ENCODE results near the gene PKN3.

Gene PKN3

DNA sequence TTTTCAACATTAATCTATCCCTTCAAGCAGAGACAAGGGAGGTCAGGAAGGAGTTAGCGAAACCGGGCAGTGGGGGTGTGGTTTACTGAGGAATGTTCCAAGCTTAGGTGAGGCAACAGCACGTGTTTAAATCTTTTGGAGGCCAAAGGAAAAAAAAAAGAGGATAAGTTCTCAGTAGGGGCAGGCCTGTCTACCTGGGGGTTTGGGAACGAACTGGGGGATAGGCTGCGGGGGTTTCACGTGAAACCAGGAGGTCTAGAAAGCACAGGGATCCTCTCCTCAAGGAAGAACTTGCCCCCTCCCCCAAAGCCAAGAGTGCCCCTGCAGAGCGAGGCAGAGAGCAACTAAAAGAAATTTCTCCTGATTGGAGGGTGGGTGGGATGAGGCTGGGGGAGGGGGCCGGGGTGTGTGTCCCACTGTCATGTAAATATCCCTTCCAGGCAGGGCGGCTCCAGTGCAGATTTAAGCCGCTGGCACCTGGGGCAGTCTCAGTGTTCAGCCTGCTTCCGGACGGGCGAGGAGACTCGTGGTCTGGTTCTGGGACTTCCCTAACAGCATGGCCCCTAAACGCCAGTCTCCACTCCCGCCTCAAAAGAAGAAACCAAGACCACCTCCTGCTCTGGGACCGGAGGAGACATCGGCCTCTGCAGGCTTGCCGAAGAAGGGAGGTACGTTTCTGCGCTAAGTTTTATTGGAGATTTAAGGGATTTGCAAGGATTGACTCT is 18.8 kb upstream of the PKN3 start:
- Histone ChIP-seq H3K27ac (ENCODE audit: low read length) (no peak overlapping the region), H3K4me1 (ENCODE audit: control insufficient read depth, insufficient read depth, low read length) (0 out of 2 replicates have a peak, but pooled peaks cover 4% of the 10 kb centered on the region), H3K36me3 (ENCODE audit: control insufficient read depth, insufficient read depth, low read length) (peaks cover 4% of the 10 kb centered on the region; the same call in 1 of the 2 replicates), H3K4me3 (ENCODE audit: low read length) (peak overlapping the region; percentile 90), H3K27me3 (ENCODE audit: control insufficient read depth, insufficient read depth, low read length) (no peaks in the 10 kb centered on the region), H3K9me3 (ENCODE audit: control insufficient read depth, insufficient read depth, low read length) (no peaks in the 10 kb centered on the region)
- peak; percentile 87 for DNase-seq (ENCODE audit: low read depth, low spot score)
- no CpG with 5 or more reads among the region's 21 CpGs for WGBS (ENCODE audit: insufficient coverage, insufficient read length)

DNA sequence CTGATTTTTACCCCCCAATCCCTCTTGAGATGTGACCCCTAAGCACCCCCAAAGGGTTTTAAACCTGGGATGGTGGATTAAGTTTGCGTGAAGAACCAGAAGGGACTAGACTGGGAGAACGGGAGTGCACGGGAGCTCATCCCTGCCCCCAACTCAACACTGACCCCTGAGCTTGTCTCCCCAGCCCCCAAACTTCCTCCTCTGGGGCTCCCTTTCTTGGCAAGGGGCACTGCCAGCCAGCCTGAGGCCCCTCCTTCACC is 18.3 kb upstream of the PKN3 start:
- H3K27ac ChIP-seq (ENCODE audit: low read length) = no peak overlapping the region
- peaks cover 4% of the 10 kb centered on the region; the same call in 1 of the 2 replicates for H3K36me3 ChIP-seq (ENCODE audit: control insufficient read depth, insufficient read depth, low read length)
- WGBS (ENCODE audit: insufficient coverage, insufficient read length) = no CpG with 5 or more reads among the region's 3 CpGs
- no peaks in the 10 kb centered on the region for H3K9me3 ChIP-seq (ENCODE audit: control insufficient read depth, insufficient read depth, low read length)
- DNase-seq (ENCODE audit: low read depth, low spot score) = no peak
- H3K4me3 ChIP-seq (ENCODE audit: low read length) = peak overlapping the region; percentile 90
- H3K4me1 ChIP-seq (ENCODE audit: control insufficient read depth, insufficient read depth, low read length) = 0 out of 2 replicates have a peak, but pooled peaks cover 4% of the 10 kb centered on the region
- no peaks in the 10 kb centered on the region for H3K27me3 ChIP-seq (ENCODE audit: control insufficient read depth, insufficient read depth, low read length)

DNA sequence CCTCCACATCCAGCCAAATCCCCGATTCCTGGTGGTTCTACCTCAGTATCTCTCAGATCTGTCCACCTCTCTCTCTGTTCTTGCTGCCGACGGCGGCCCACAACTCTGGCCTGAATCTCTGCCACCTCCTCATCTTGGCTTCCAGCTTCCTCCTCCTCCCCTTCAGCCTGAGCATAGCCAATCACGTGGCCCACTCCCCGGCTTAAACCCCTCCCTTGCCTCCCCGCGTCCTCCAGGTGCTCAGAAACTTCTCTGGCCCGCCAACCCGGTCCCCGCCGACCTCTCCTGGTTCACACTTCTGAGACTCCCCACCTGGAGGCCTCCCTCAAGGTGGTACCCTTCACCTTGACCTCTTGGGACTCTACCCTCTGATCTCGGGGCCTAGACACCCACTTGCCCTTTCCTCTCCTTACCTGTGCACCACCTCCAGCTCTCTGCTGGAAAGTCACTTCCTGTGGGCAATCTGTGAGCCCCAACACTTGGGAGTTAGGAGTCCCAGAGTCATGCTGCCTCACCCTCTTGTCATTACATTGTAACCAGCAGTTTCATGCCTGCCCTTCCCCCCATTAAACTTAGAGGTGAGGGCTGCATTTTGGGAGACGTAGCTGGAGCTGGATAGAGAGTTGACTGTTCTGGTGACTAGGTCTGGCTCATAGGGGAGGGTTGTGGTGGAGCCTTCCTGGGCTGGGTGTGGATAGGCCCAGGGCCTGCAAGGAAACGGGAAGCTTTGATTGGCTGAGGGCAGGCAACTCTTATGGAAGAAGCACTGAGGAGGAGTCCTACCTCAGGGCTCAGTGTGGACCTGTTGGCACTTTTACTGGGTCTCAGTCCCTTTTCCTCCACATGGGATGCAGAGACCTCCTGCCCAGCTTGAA is 17.7 kb upstream of the PKN3 start:
- Histone ChIP-seq H3K27ac (ENCODE audit: low read length) (no peak overlapping the region), H3K9me3 (ENCODE audit: control insufficient read depth, insufficient read depth, low read length) (no peaks in the 10 kb centered on the region), H3K27me3 (ENCODE audit: control insufficient read depth, insufficient read depth, low read length) (no peaks in the 10 kb centered on the region), H3K4me1 (ENCODE audit: control insufficient read depth, insufficient read depth, low read length) (0 out of 2 replicates have a peak, but pooled peaks cover 4% of the 10 kb centered on the region), H3K36me3 (ENCODE audit: control insufficient read depth, insufficient read depth, low read length) (peaks cover 4% of the 10 kb centered on the region; the same call in 1 of the 2 replicates), H3K4me3 (ENCODE audit: low read length) (peak overlapping the region; percentile 90)
- WGBS (ENCODE audit: insufficient coverage, insufficient read length) = no CpG with 5 or more reads among the region's 15 CpGs
- no peak for DNase-seq (ENCODE audit: low read depth, low spot score)

DNA sequence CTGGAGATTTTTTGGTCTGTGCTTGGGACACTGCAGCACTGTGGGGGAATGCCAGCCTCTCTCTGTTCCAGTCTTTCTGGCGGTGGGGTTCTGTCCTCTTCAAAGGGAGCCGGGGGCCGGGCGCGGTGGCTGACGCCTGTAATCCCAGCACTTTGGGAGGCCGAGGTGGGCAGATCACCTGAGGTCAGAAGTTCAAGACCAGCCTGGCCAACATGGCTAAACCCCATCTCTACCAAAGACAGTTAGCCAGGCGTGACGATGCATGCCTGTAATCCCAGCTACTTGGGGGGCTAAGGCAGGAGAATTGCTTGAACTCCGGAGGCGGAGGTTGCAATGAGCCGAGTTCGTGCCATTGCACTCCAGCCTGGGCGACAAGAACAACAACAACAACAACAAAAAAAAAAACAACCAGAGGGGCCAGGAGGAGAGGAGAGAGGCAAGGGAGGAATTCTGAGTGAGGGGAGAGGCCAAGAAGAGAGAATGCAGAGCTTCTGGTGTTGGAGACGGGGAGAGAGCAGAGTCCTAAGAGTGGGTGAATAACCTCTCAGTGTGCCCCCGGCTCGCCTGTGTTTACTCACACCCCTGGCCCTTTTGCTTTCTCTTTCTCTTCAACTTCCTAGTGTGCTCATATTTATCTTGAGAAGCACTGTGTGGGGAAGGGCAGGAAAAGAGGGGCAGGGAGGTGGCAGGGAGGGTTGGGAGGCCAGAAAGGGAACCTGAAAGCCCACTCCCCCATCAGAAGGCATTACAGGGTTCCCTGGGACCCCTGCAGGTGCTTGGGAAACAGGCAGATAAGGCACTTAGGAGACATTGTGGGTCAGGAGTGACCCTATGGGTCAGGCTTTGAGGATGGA is 16.4 kb upstream of the PKN3 start:
- H3K9me3 ChIP-seq (ENCODE audit: control insufficient read depth, insufficient read depth, low read length) = no peaks in the 10 kb centered on the region
- peaks cover 4% of the 10 kb centered on the region; the same call in 1 of the 2 replicates for H3K36me3 ChIP-seq (ENCODE audit: control insufficient read depth, insufficient read depth, low read length)
- H3K4me3 ChIP-seq (ENCODE audit: low read length) = peak overlapping the region; percentile 90; the same call in 1 of the 2 replicates
- 0 out of 2 replicates have a peak, but pooled peaks cover 4% of the 10 kb centered on the region for H3K4me1 ChIP-seq (ENCODE audit: control insufficient read depth, insufficient read depth, low read length)
- no peak for DNase-seq (ENCODE audit: low read depth, low spot score)
- no peak overlapping the region for H3K27ac ChIP-seq (ENCODE audit: low read length)
- no CpG with 5 or more reads among the region's 17 CpGs for WGBS (ENCODE audit: insufficient coverage, insufficient read length)
- H3K27me3 ChIP-seq (ENCODE audit: control insufficient read depth, insufficient read depth, low read length) = no peaks in the 10 kb centered on the region

DNA sequence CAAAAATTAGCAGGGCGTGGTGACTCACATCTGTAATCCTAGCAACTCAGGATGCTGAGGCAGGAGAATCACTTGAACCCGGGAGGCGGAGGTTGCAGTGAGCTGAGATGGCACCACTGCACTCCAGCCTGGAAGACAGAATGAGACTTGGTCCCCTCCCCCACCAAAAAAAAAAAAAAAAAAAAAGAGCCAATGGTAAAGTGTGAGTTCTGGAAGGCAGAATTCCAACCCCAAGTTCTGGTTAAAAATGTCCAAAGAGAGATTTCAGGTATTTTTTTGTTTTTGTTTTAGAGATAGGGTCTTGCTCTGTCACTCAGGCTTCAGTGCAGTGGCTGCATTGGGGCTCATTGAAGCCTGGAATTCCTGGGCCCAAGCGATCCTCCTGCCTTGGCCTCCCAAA is 14.8 kb upstream of the PKN3 start:
- WGBS (ENCODE audit: insufficient coverage, insufficient read length) = no CpG with 5 or more reads among the region's 4 CpGs
- no peak for DNase-seq (ENCODE audit: low read depth, low spot score)
- Histone ChIP-seq H3K4me1 (ENCODE audit: control insufficient read depth, insufficient read depth, low read length) (0 out of 2 replicates have a peak, but pooled peaks cover 4% of the 10 kb centered on the region), H3K27me3 (ENCODE audit: control insufficient read depth, insufficient read depth, low read length) (no peaks in the 10 kb centered on the region), H3K36me3 (ENCODE audit: control insufficient read depth, insufficient read depth, low read length) (peaks cover 13% of the 10 kb centered on the region), H3K9me3 (ENCODE audit: control insufficient read depth, insufficient read depth, low read length) (no peaks in the 10 kb centered on the region), H3K27ac (ENCODE audit: low read length) (no peak overlapping the region), H3K4me3 (ENCODE audit: low read length) (no peak overlapping the region)

DNA sequence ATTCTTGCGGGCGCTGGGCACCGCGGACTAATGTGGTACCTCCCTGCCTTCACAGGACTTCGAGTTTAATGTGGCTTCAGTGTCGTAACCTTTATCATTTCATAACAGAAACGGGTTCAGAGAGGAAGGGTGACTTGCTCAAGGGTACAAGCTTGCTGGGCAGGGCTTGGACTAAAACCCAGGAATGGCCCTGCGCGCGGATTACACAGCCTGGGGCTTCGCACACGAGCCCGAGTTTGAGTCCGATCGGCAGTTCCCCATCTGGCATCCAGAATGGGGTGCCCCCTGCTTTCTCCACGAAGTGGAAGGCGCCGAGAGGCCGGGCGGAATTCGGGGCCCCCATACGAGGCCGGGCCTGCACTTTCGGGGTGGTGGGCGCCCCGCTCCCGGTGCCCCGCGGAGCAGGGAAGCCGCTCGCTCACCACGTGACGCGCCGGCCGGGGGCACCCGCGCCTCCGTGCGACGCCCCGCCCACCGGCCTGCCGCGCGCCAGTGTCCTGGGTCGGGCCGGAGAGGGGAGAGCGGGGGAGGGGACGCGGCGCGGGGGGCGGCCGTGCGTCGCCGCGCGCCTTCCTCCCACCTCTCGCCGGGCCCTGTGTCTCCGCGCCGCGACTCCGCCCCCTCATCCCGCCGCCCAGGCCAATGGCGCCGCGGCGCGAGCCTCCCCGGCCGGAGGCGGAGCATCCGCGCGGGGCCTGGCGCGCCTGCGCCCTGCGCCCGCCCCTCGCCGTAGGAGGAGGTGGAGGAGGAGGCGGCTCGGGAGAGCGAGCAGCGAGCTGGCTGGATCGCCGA is 13.6 kb upstream of the PKN3 start, which contains the start of gene SET:
TSS of gene SET (plus strand) at position 722 of the 792 bp plus-strand sequence. CDS start 361 bp downstream, outside the sequence.
- H3K9me3 ChIP-seq (ENCODE audit: control insufficient read depth, insufficient read depth, low read length) = no peaks in the 10 kb centered on the region
- H3K4me3 ChIP-seq (ENCODE audit: low read length) = peak within 1 kb of the TSS; percentile 44
- H3K27me3 ChIP-seq (ENCODE audit: control insufficient read depth, insufficient read depth, low read length) = no peaks in the 10 kb centered on the region
- H3K36me3 ChIP-seq (ENCODE audit: control insufficient read depth, insufficient read depth, low read length) = peaks cover 17% of the 10 kb centered on the region
- H3K27ac ChIP-seq (ENCODE audit: low read length) = peak within 1 kb of the TSS; percentile 8
- H3K4me1 ChIP-seq (ENCODE audit: control insufficient read depth, insufficient read depth, low read length) = 0 out of 2 replicates have a peak, but pooled peaks cover 4% of the 10 kb centered on the region
- DNase-seq (ENCODE audit: low read depth, low spot score) = peak; percentile 71
- WGBS (ENCODE audit: insufficient coverage, insufficient read length) = no CpG with 5 or more reads among the region's 93 CpGs

DNA sequence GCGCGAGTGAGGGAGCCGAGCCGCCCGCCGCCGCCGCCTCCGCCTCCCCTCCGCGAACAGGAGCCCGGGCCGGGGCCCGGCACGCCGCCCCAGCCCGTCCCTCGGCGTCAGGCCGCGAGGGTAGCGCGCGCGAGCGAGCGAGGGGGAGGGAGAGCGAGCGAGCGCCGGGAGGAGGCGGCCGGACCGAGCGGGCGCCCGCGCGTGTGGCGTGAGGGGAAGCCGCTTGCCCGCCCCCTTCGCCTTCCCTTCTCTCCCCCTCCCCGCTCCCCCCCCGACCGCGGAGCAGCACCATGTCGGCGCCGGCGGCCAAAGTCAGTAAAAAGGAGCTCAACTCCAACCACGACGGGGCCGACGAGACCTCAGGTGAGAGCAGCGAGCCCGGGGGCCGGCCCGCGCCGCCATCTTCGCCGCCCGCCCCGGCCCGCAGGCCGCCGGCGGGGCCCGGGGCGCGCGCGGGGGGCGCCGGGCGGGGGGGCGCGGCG is 13.0 kb upstream of the PKN3 start:
- WGBS (ENCODE audit: insufficient coverage, insufficient read length) = no CpG with 5 or more reads among the region's 80 CpGs
- 0 out of 2 replicates have a peak, but pooled peaks cover 4% of the 10 kb centered on the region for H3K4me1 ChIP-seq (ENCODE audit: control insufficient read depth, insufficient read depth, low read length)

DNA sequence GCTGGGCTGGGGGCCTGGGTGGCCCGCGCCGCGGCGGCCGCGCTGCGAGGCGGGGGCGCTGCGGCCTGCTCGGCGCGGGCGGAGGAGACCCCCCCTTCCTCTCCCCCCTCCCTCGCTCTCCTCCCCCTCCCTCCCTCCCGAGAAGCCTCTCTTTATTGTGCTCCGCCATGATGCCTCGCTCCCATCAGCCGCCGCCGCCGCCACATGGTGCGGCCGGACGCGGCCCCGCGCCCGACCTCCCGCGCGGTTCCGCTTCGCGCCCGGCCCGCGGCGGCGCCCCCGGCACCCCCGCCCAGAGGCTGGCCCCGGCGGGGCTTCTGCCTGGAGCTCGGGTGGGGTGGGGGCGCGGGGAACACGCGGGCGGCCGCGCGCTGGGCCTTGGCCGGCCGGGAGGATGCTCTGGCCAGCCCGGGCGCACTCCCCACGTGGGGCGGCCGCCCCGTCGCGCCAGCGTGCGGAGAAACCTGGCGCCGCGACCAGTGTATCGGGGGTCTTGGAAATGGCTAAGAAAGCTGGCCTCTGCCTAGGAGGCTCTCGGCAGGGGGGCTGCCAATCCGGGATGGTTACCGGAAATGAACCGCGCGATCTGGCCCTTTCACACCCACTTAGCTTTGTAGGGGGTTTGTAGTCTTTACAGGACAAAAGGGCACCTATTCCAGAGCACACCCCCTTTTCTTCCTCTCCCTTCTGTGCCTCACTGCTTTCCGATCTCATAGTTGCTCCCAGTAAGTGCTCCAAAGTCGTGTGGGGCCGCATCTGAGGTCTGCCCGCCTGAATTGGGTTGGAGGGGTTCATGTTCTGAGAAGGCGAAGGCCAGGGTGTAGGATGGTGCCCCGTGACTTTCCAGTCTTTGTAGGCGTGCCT is 12.3 kb upstream of the PKN3 start:
- no peak for DNase-seq (ENCODE audit: low read depth, low spot score)
- Histone ChIP-seq H3K27me3 (ENCODE audit: control insufficient read depth, insufficient read depth, low read length) (no peaks in the 10 kb centered on the region), H3K27ac (ENCODE audit: low read length) (no peak overlapping the region), H3K4me3 (ENCODE audit: low read length) (peak overlapping the region; percentile 44), H3K9me3 (ENCODE audit: control insufficient read depth, insufficient read depth, low read length) (no peaks in the 10 kb centered on the region), H3K4me1 (ENCODE audit: control insufficient read depth, insufficient read depth, low read length) (0 out of 2 replicates have a peak, but pooled peaks cover 4% of the 10 kb centered on the region), H3K36me3 (ENCODE audit: control insufficient read depth, insufficient read depth, low read length) (peaks cover 19% of the 10 kb centered on the region)
- WGBS (ENCODE audit: insufficient coverage, insufficient read length) = no CpG with 5 or more reads among the region's 83 CpGs

More for the DNA sequence above, 13.0 kb upstream of the PKN3 start:
- H3K27ac ChIP-seq (ENCODE audit: low read length) = no peak overlapping the region
- no peak for DNase-seq (ENCODE audit: low read depth, low spot score)
- peaks cover 20% of the 10 kb centered on the region for H3K36me3 ChIP-seq (ENCODE audit: control insufficient read depth, insufficient read depth, low read length)
- no peaks in the 10 kb centered on the region for H3K27me3 ChIP-seq (ENCODE audit: control insufficient read depth, insufficient read depth, low read length)
- no peaks in the 10 kb centered on the region for H3K9me3 ChIP-seq (ENCODE audit: control insufficient read depth, insufficient read depth, low read length)
- H3K4me3 ChIP-seq (ENCODE audit: low read length) = peak overlapping the region; percentile 44

DNA sequence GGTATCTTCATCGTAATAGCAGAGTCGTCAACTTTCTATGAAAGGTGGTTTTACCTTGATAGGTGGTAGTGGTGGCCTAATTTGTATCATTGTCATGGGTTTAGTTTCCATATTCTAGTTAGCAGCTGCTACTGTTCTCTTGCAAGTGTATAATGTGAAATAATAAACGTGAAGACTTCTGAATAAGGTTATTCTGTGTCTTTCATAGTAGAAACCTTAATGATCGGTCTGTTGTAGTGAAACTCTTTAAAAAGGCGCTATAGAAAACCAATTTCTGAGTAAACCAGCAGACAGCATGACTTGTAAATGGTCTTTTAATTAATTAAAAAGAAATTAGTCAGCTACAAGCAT is 11.6 kb upstream of the PKN3 start:
- H3K9me3 ChIP-seq (ENCODE audit: control insufficient read depth, insufficient read depth, low read length) = no peaks in the 10 kb centered on the region
- H3K36me3 ChIP-seq (ENCODE audit: control insufficient read depth, insufficient read depth, low read length) = peaks cover 19% of the 10 kb centered on the region
- no peak overlapping the region for H3K27ac ChIP-seq (ENCODE audit: low read length)
- peak overlapping the region; percentile 44 for H3K4me3 ChIP-seq (ENCODE audit: low read length)
- H3K4me1 ChIP-seq (ENCODE audit: control insufficient read depth, insufficient read depth, low read length) = 0 out of 2 replicates have a peak, but pooled peaks cover 3% of the 10 kb centered on the region
- DNase-seq (ENCODE audit: low read depth, low spot score) = no peak
- no peaks in the 10 kb centered on the region for H3K27me3 ChIP-seq (ENCODE audit: control insufficient read depth, insufficient read depth, low read length)
- WGBS (ENCODE audit: insufficient coverage, insufficient read length) = no CpG with 5 or more reads among the region's 5 CpGs

All from iPS DF 6.9 (cell line).